Ovary (tissue), 3 donors: ENCODE data around the gene NR1D2.

Source experiments
- CTCF ChIP-seq, 3 donors: fragments of 450-650 bp in 2 of 3; fragments of 200-600 bp in 1 of 3; IDR thresholded peaks; one replicate each; pipeline versions ENCODE4 v1.5.1 to v1.8.0; 2016 to 2022; ENCODE audit warnings: antibody characterized with exemption in 3 of 3, mild to moderate bottlenecking in 1 of 3
- POLR2A ChIP-seq: fragments of 450-650 bp; IDR thresholded peaks from one replicate; pipeline ENCODE4 v1.6.1; 2017; ENCODE audit warnings: antibody characterized with exemption, mild to moderate bottlenecking, moderate library complexity
- donor health status: DM: no; HTN: no; CAD: no.

- no peak for TF ChIP-seq CTCF (IDR thresholded peaks at IDR 0.05)
- no peak for TF ChIP-seq POLR2A
These were observed 44.3 kb upstream of the NR1D2 start for GRCh38 chr3:23900744-23901143.
